ENCODE results near the gene HOXB5. TPM values are rescaled to one million over a fixed set of nuclear protein-coding genes. Genes with fewer than 3 reads are reported as not detected.

HOXB5 gene
- total RNA-seq, 1 experiment from 2014 or later = 19.8 TPM

- ChIA-PET RAD21 (ENCODE audit: low non-redundant PET in 1 of 2, low total read pairs in 2 of 2, uncharacterized antibody in 2 of 2, unreplicated experiment in 2 of 2) (interaction anchor here in 1 of 2 experiments (0.6 kb wide), 1 partner anchor 15 kb away, joined by 4 read pairs; no protein-coding TSS in a partner anchor), POLR2A (interaction anchor here (0.7 to 1.9 kb wide), 3 partner anchors 12 to 396 kb away, joined by 3 to 11 read pairs (median 8); partner anchors contain the start of gene HOXB9), CTCF (interaction anchor here (0.7 to 3.4 kb wide), 8 partner anchors 9 to 588 kb away, joined by 3 to 12 read pairs (median 5); no protein-coding TSS in a partner anchor)
- ATAC-seq (no peak), DNase-seq (ENCODE audit: low read depth, low spot score) (no peak)
- intact Hi-C loops (cut with micrococcal nuclease) = loop anchor here (2.0 to 10.0 kb wide), 2 partner anchors 129 to 353 kb away; no protein-coding TSS in a partner anchor
- no peaks in the 10 kb centered on the region for H4K20me1 ChIP-seq (ENCODE audit: insufficient read depth)
- BruUV-seq (replicated peaks) = TSS peak; percentile 22
- H3K27me3 ChIP-seq (ENCODE audit: insufficient read depth, low read length) = no peaks in the 10 kb centered on the region
- H3K4me3 ChIP-seq (replicated peaks in 1 of 2; ENCODE audit: low read depth in 1 of 2, low read length in 2 of 2) = peak overlapping the region; percentile 80 to 90
- peak overlapping the region; percentile 88 for H3K27ac ChIP-seq (ENCODE audit: low read depth, low read length)
- TF ChIP-seq, protein P1, sequence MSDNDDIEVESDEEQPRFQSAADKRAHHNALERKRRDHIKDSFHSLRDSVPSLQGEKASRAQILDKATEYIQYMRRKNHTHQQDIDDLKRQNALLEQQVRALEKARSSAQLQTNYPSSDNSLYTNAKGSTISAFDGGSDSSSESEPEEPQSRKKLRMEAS (IDR thresholded peaks at IDR 0.05) = no peak
- TF ChIP-seq ZNF274 (IDR thresholded peaks at IDR 0.05; ENCODE audit: low read depth, low read length) = no peak
- no peak for TF ChIP-seq RAD21 (IDR thresholded peaks at IDR 0.05; ENCODE audit: low read depth)
- TF ChIP-seq POLR2AphosphoS5 (IDR thresholded peaks at IDR 0.05; ENCODE audit: low read depth, low read length) = no peak
- TF ChIP-seq ZFX (IDR thresholded peaks at IDR 0.05) = no peak
- TF ChIP-seq ELF1 (IDR thresholded peaks at IDR 0.05; ENCODE audit: borderline replicate concordance, low read depth) = no peak
- no peak for TF ChIP-seq EZH2 (IDR thresholded peaks at IDR 0.05)
- no peak for TF ChIP-seq TCF7L2 (IDR thresholded peaks at IDR 0.05; ENCODE audit: borderline replicate concordance, extremely low read depth, insufficient read depth, insufficient read length)
- TF ChIP-seq YY1 (IDR thresholded peaks at IDR 0.05; ENCODE audit: extremely low read depth, insufficient replicate concordance, low read depth, low read length) = no peak
- no peak for TF ChIP-seq JUND (IDR thresholded peaks at IDR 0.05)
- no peak for TF ChIP-seq CBX3 (IDR thresholded peaks at IDR 0.05; ENCODE audit: low read depth)
- TF ChIP-seq SP1 (IDR thresholded peaks at IDR 0.05; ENCODE audit: low read depth) = no peak
- TF ChIP-seq EGR1 (IDR thresholded peaks at IDR 0.05; ENCODE audit: low read depth) = no peak
- TF ChIP-seq SRF (IDR thresholded peaks at IDR 0.05; ENCODE audit: low read depth) = no peak
- TF ChIP-seq FOSL1 (IDR thresholded peaks at IDR 0.05; ENCODE audit: low read depth) = no peak
- no peaks in the 10 kb centered on the region for H3K9me3 ChIP-seq (ENCODE audit: control insufficient read depth in 1 of 2, insufficient read depth in 1 of 2, low read depth in 1 of 2, low read length in 2 of 2)
- no peaks in the 10 kb centered on the region for H3K9me2 ChIP-seq (ENCODE audit: insufficient read depth)
- H3K9ac ChIP-seq (ENCODE audit: low read length) = peak overlapping the region; percentile 97
- peaks cover 15 to 60% of the 10 kb centered on the region in 2 experiments; a peak in 3 of 4 replicates for H3K4me1 ChIP-seq (ENCODE audit: control insufficient read depth in 1 of 2, insufficient read depth in 2 of 2, low read length in 2 of 2)
- peak overlapping the region; percentile 95 for H3K4me2 ChIP-seq (ENCODE audit: low read length)
- H2AFZ ChIP-seq (ENCODE audit: low read depth, low read length, poor library complexity, severe bottlenecking) = no peak overlapping the region
- H3K36me3 ChIP-seq (ENCODE audit: control insufficient read depth in 1 of 2, insufficient read depth in 2 of 2, low read length in 2 of 2) = no peaks in the 10 kb centered on the region
- peaks cover 83% of the 10 kb centered on the region for H3K79me2 ChIP-seq (ENCODE audit: insufficient read depth, low read length)
These were observed 20.5 kb upstream of the HOXB5 start for GRCh38 chr17:48613862-48614694.

Data from HCT116 (cell line).